ENCODE results near the gene UNC45B. TPM values are rescaled to one million over a fixed set of nuclear protein-coding genes. Genes with fewer than 3 reads are reported as not detected.

The UNC45B gene
- total RNA-seq, 1 experiment from 2014 or later = 0.22 TPM

DNA sequence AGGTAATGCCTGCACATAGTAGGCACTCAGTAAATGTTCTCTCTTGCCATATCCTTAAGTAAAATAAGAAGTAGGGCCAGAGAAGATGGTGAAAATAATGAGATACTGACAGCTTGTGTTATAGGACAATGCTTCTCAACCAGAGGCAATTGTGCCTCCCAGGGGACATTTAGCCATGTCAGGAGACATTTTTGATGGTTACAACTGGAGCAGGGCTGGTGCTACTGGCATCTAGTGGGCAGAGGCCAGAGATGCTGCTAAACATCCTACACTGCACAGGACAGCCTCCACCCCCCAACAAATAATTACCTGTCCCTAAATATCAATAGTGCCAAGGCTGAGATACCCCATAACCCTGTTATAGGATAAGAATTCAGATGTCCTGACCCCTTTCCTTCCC is 29.6 kb upstream of the UNC45B start:
- peak overlapping the region; percentile 53 to 81 for H3K4me3 Mint-ChIP-seq
- H3K4me1 ChIP-seq (ENCODE audit: insufficient read depth, low read length) = no peaks in the 10 kb centered on the region; the same call in 1 of the 2 replicates
- H3K79me2 ChIP-seq (ENCODE audit: insufficient read depth, low read length) = no peaks in the 10 kb centered on the region
- H2BK5ac ChIP-seq (ENCODE audit: insufficient read length, low read length) = no peak overlapping the region
- peaks cover 4 to 14% (median 6%) of the 10 kb centered on the region in 3 experiments for H3K36me3 Mint-ChIP-seq (ENCODE audit: insufficient read depth in 1 of 3, low read depth in 3 of 3)
- H2BK12ac ChIP-seq (ENCODE audit: insufficient read length, low read depth, low read length) = no peak overlapping the region
- no peaks in the 10 kb centered on the region for H3K79me1 ChIP-seq (ENCODE audit: insufficient read depth, low read depth, low read length, poor library complexity, severe bottlenecking)
- no peak overlapping the region for H2AK5ac ChIP-seq (ENCODE audit: insufficient read length, low read length)
- H3T11ph ChIP-seq (ENCODE audit: low read length) = no peak overlapping the region
- H3K4me1 Mint-ChIP-seq = peaks cover 21 to 23% of the 10 kb centered on the region in 2 experiments
- H3K27me3 Mint-ChIP-seq (ENCODE audit: low read depth) = peaks cover 16% of the 10 kb centered on the region
- H4K20me1 ChIP-seq (ENCODE audit: control insufficient read depth, insufficient read depth, insufficient read length) = peaks cover 2% of the 10 kb centered on the region
- H3K18ac ChIP-seq (ENCODE audit: insufficient read length, low read depth, low read length) = no peak overlapping the region
- no peak overlapping the region for H3K56ac ChIP-seq (ENCODE audit: insufficient read length, low read depth, low read length)
- H3K23me2 ChIP-seq (ENCODE audit: insufficient read length, low read depth, low read length, poor library complexity, severe bottlenecking) = peaks cover 5% of the 10 kb centered on the region
- no peak overlapping the region for H4K8ac ChIP-seq (replicated peaks; ENCODE audit: insufficient read length, low read depth, low read length)
- TF ChIP-seq, protein P1, sequence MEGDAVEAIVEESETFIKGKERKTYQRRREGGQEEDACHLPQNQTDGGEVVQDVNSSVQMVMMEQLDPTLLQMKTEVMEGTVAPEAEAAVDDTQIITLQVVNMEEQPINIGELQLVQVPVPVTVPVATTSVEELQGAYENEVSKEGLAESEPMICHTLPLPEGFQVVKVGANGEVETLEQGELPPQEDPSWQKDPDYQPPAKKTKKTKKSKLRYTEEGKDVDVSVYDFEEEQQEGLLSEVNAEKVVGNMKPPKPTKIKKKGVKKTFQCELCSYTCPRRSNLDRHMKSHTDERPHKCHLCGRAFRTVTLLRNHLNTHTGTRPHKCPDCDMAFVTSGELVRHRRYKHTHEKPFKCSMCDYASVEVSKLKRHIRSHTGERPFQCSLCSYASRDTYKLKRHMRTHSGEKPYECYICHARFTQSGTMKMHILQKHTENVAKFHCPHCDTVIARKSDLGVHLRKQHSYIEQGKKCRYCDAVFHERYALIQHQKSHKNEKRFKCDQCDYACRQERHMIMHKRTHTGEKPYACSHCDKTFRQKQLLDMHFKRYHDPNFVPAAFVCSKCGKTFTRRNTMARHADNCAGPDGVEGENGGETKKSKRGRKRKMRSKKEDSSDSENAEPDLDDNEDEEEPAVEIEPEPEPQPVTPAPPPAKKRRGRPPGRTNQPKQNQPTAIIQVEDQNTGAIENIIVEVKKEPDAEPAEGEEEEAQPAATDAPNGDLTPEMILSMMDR (conservative IDR thresholded peaks at IDR 0.05) = 0 out of 3 replicates have a peak, but pooled peaks have one; percentile 14
- no peak overlapping the region for H3K14ac ChIP-seq (ENCODE audit: insufficient read depth, low read length)
- H2BK15ac ChIP-seq (ENCODE audit: low read depth, low read length) = no peak overlapping the region
- H2BK120ac ChIP-seq (ENCODE audit: low read depth, low read length, poor library complexity, severe bottlenecking) = no peak overlapping the region
- H3K27ac ChIP-seq (ENCODE audit: insufficient read length, low read depth, low read length) = no peak overlapping the region
- no peak overlapping the region; a peak in 1 of 7 replicates for H3K27ac Mint-ChIP-seq
- no peak overlapping the region for H3K4ac ChIP-seq (ENCODE audit: low read depth, low read length)
- no peak overlapping the region for H2AFZ ChIP-seq (ENCODE audit: low read length)
- no peak overlapping the region for H2BK20ac ChIP-seq (ENCODE audit: low read depth, low read length, poor library complexity, severe bottlenecking)
- H3K23ac ChIP-seq (ENCODE audit: insufficient read length, low read depth, low read length) = no peak overlapping the region
- H3K9me3 Mint-ChIP-seq = no peaks in the 10 kb centered on the region
- DNase-seq = no peak
- H3K9me3 ChIP-seq (ENCODE audit: control insufficient read depth, low read depth, low read length) = no peaks in the 10 kb centered on the region
- no peaks in the 10 kb centered on the region for H3K27me3 ChIP-seq (ENCODE audit: insufficient read depth, low read length)
- no peak overlapping the region for H3K4me2 ChIP-seq (ENCODE audit: insufficient read depth, insufficient read length, low read length)
- no peak overlapping the region for H3K9ac ChIP-seq (ENCODE audit: extremely low read depth, insufficient read length, low read length)
- no peak overlapping the region for H4K5ac ChIP-seq (ENCODE audit: insufficient read length, low read depth, low read length)
- H4K91ac ChIP-seq (ENCODE audit: insufficient read length, low read depth, low read length) = no peak overlapping the region

Measured in H9 (cell line).